Measurements from ENCODE around the gene CYLD.

Gene CYLD

GRCh38 chr16:50740736-50741135 is 1.1 kb upstream of the CYLD start:
- TF ChIP-seq CTCF (IDR thresholded peaks at IDR 0.05; ENCODE audit: insufficient read depth, missing control alignments): no peak
- FAIRE-seq (no peak), DNase-seq (ENCODE audit: insufficient read length, low spot score) (no peak)

GRCh38 chr16:50741225-50741780 is 583 bp upstream of the CYLD start:
- no peak for TF ChIP-seq CTCF (IDR thresholded peaks at IDR 0.05; ENCODE audit: insufficient read depth, missing control alignments)
- DNase-seq (ENCODE audit: insufficient read length, low spot score) (no peak), FAIRE-seq (no peak)

GRCh38 chr16:50742576-50743200 is 802 bp downstream of the CYLD start:
- TF ChIP-seq CTCF (IDR thresholded peaks at IDR 0.05; ENCODE audit: insufficient read depth, missing control alignments): no peak
- DNase-seq (ENCODE audit: insufficient read length, low spot score) (no peak), FAIRE-seq (no peak)

- no peak for TF ChIP-seq CTCF (IDR thresholded peaks at IDR 0.05; ENCODE audit: insufficient read depth, missing control alignments)
- DNase-seq (ENCODE audit: insufficient read length, low spot score): no peak
Measured at GRCh38 chr16:50743581-50744225, 1.8 kb downstream of the CYLD start.

GRCh38 chr16:50744881-50745280 is 3.0 kb downstream of the CYLD start:
- DNase-seq (ENCODE audit: insufficient read length, low spot score): no peak
- no peak for FAIRE-seq
- TF ChIP-seq CTCF (IDR thresholded peaks at IDR 0.05; ENCODE audit: insufficient read depth, missing control alignments): no peak

More at GRCh38 chr16:50743581-50744225, 1.8 kb downstream of the CYLD start:
- FAIRE-seq: no peak

GRCh38 chr16:50745940-50746339 is 4.1 kb downstream of the CYLD start:
- no peak for TF ChIP-seq CTCF (IDR thresholded peaks at IDR 0.05; ENCODE audit: insufficient read depth, missing control alignments)
- no peak for DNase-seq (ENCODE audit: insufficient read length, low spot score)
- FAIRE-seq: no peak

Measured in D721Med (cell line).